Mucosa of descending colon (tissue), 3 donors: ENCODE results near the gene CCDC63. TPM values are rescaled to one million over a fixed set of nuclear protein-coding genes. Genes with fewer than 3 reads are reported as not detected.

Source experiments
- ATAC-seq: fragments of 200-7000 bp; cut with Tn5 transposase; one replicate; pipeline ENCODE4 v1.9.1; 2020; ENCODE audit warnings: mild to moderate bottlenecking, moderate library complexity
- DNase-seq, 3 donors: peaks; one replicate each; pipeline ENCODE4 v3.0.0-alpha.2; 2020
- H3K36me3 ChIP-seq: fragments of 200-600 bp; one replicate; pipeline ENCODE4 v1.8.0; 2021; ENCODE audit warnings: low read depth, mild to moderate bottlenecking
- H3K4me1 ChIP-seq: fragments of 200-600 bp; one replicate; pipeline ENCODE4 v1.8.0; 2021; ENCODE audit warnings: low read depth, mild to moderate bottlenecking
- H3K4me3 ChIP-seq: fragments of 200-600 bp; one replicate; pipeline ENCODE4 v1.8.0; 2021; ENCODE audit warnings: mild to moderate bottlenecking
- H3K9me3 ChIP-seq: fragments of 200-600 bp; one replicate; pipeline ENCODE4 v1.8.0; 2021; ENCODE audit warnings: mild to moderate bottlenecking
- intact Hi-C, 2 donors: fragments of 100-400 bp; cut with DNase I in 1 of 2; cut with micrococcal nuclease in 1 of 2; formaldehyde crosslinking; loops; one replicate each; pipeline versions ENCODE4 v1.11.0 to v1.11.1; 2022; cut with DNase I, micrococcal nuclease
- total RNA-seq, 3 donors: library from RNA; stranded (reverse); fragmentation: NEBNext Ultra II Directional in 2 of 3; extraction: Animal tissue kit (Norgen Biotek cat#: 25700) in 2 of 3; gene quantifications; one replicate each; pipeline versions ENCODE4 v1.2.1 to v1.2.4, GENCODE V29; 2021 to 2023
- TF ChIP-seq, protein P1 (sequence below): fragments of 200-600 bp; IDR thresholded peaks from one replicate; pipeline ENCODE4 v1.8.0; 2022; ENCODE audit warnings: antibody characterized with exemption, mild to moderate bottlenecking
- donor health status: DM: no; HTN: no; CAD: no; lungs with moderate emphysema.
- donor health status: DM: no; HTN: no; CAD: no.
- donor health status: DM: no; HTN: yes; CAD: no.

Gene CCDC63
- total RNA-seq, 3 donors from 2014 or later, result not detected

DNA sequence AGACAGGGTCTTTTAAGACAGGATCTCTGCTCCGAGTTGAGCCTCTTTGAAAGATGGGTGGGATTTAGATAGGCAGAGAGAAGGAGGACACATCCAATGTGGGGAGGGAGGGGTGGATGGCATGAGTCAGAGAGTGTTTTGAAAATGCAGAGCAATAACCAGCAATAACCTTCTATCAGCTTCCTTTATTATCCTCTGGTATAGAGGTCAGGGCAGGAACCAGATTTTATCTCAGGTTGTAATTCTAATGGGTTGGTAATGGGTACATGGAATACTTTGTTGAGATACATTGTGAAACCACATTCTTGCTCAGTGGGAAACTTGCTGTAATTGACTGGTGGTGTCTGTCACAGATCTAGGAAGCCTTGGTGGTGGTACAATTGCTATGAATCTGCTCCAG lies 37.6 kb upstream of the CCDC63 start:
- Histone ChIP-seq H3K36me3 (no peaks in the 10 kb centered on the region), H3K9me3 (peaks cover 5% of the 10 kb centered on the region), H3K4me1 (no peaks in the 10 kb centered on the region), H3K4me3 (no peak overlapping the region)
- intact Hi-C loops, result no loop called here
- ATAC-seq (peak; percentile 96), DNase-seq (peak in 1 of 3 donors; percentile 20)
- TF ChIP-seq, protein P1, sequence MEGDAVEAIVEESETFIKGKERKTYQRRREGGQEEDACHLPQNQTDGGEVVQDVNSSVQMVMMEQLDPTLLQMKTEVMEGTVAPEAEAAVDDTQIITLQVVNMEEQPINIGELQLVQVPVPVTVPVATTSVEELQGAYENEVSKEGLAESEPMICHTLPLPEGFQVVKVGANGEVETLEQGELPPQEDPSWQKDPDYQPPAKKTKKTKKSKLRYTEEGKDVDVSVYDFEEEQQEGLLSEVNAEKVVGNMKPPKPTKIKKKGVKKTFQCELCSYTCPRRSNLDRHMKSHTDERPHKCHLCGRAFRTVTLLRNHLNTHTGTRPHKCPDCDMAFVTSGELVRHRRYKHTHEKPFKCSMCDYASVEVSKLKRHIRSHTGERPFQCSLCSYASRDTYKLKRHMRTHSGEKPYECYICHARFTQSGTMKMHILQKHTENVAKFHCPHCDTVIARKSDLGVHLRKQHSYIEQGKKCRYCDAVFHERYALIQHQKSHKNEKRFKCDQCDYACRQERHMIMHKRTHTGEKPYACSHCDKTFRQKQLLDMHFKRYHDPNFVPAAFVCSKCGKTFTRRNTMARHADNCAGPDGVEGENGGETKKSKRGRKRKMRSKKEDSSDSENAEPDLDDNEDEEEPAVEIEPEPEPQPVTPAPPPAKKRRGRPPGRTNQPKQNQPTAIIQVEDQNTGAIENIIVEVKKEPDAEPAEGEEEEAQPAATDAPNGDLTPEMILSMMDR, result no peak

DNA sequence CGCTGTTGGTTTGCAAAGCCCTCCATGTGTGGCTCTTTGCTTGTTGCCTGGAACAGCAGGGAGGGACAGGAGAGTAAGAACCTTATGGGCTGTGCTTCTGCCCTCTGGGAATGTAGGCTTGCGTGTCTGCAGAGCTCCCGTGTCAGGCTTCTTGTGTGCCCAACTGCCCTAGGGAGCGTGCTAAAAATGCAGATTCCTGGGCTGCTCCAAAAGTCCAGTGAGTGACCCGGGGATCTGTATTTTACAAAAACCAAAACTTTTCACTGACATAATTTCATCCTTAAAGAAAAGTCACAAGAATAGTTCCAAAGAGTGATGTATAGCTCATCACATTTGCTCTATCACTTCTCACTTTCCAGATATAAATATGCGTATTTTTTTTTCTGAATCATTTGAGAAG lies 34.8 kb upstream of the CCDC63 start:
- Histone ChIP-seq H3K4me3 (no peak overlapping the region), H3K9me3 (no peaks in the 10 kb centered on the region), H3K36me3 (no peaks in the 10 kb centered on the region), H3K4me1 (no peaks in the 10 kb centered on the region)
- ATAC-seq (no peak), DNase-seq (no peak)
- TF ChIP-seq, protein P1, result no peak
- intact Hi-C loops, result no loop called here

DNA sequence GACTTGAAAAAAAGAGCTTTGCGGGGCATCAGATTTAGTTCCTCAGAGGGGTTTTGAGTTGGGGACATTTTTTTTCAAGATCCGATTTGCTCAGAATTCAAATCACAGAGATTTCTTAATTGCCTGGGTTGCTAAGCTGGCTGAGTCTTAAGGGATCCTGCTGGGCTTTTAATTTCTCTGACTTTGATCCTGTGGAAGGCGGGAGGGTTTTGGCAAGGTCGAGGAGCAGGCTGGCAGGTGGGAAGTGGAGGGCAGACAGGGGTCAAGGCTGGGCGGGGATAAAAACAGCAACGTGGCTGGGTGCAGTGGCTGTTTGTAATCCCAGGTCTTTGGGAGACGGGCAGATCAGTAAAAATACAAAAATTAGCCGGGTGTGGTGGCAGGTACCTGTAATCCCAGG lies 33.5 kb upstream of the CCDC63 start:
- Histone ChIP-seq H3K36me3 (no peaks in the 10 kb centered on the region), H3K4me1 (no peaks in the 10 kb centered on the region), H3K9me3 (no peaks in the 10 kb centered on the region), H3K4me3 (no peak overlapping the region)
- no peak for DNase-seq
- intact Hi-C loops, result no loop called here
- ATAC-seq, result no peak
- TF ChIP-seq, protein P1, result no peak

GRCh38 chr12:110813756-110814155 lies 33.0 kb upstream of the CCDC63 start:
- intact Hi-C loops, result no loop called here
- Histone ChIP-seq H3K36me3 (no peaks in the 10 kb centered on the region), H3K4me1 (no peaks in the 10 kb centered on the region), H3K4me3 (no peak overlapping the region), H3K9me3 (no peaks in the 10 kb centered on the region)
- DNase-seq, result no peak
- TF ChIP-seq, protein P1, result no peak
- no peak for ATAC-seq

- TF ChIP-seq, protein P1, result no peak
- no peak overlapping the region for H3K4me3 ChIP-seq
- intact Hi-C loops, result no loop called here
- H3K9me3 ChIP-seq, result no peaks in the 10 kb centered on the region
- no peaks in the 10 kb centered on the region for H3K36me3 ChIP-seq
- no peak for DNase-seq
- ATAC-seq, result no peak
- no peaks in the 10 kb centered on the region for H3K4me1 ChIP-seq
Observed at GRCh38 chr12:110816248-110816647, 30.5 kb upstream of the CCDC63 start.

DNA sequence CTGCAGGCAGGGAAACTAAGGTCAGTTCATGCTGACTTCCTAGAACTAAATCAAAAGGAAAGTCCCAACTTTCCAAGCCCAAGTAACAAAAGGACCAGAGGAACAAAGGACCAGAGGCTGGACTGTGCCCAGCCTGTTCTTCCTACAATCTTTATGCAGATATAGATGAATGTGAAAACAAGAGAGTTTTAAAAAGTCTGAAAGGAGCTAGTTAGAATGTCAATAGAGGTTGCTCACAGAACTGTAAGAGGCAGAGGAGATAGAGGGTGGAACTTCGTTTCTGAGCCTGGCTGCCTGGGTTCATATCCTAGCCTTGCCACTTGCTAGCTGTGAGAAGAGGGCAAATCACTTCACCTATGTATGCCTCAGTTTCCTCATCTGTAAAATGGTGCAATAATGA lies 30.0 kb upstream of the CCDC63 start:
- DNase-seq (no peak), ATAC-seq (no peak)
- H3K9me3 ChIP-seq, result no peaks in the 10 kb centered on the region
- no peaks in the 10 kb centered on the region for H3K4me1 ChIP-seq
- H3K4me3 ChIP-seq, result no peak overlapping the region
- intact Hi-C loops, result no loop called here
- TF ChIP-seq, protein P1, result no peak
- no peaks in the 10 kb centered on the region for H3K36me3 ChIP-seq
